Stimulated activated CD8-positive, alpha-beta memory T cell treated with anti-CD3 and anti-CD28 coated beads, Interleukin-15, amount 100 ng/mL, for 1 hour (primary cell): ENCODE measurements around the gene PIAS4.

Experiments used
- DNase-seq: peaks from one replicate; pipeline ENCODE4 v3.0.0-alpha.2; 2020; ENCODE audit warnings: low read depth

The PIAS4 gene

DNA sequence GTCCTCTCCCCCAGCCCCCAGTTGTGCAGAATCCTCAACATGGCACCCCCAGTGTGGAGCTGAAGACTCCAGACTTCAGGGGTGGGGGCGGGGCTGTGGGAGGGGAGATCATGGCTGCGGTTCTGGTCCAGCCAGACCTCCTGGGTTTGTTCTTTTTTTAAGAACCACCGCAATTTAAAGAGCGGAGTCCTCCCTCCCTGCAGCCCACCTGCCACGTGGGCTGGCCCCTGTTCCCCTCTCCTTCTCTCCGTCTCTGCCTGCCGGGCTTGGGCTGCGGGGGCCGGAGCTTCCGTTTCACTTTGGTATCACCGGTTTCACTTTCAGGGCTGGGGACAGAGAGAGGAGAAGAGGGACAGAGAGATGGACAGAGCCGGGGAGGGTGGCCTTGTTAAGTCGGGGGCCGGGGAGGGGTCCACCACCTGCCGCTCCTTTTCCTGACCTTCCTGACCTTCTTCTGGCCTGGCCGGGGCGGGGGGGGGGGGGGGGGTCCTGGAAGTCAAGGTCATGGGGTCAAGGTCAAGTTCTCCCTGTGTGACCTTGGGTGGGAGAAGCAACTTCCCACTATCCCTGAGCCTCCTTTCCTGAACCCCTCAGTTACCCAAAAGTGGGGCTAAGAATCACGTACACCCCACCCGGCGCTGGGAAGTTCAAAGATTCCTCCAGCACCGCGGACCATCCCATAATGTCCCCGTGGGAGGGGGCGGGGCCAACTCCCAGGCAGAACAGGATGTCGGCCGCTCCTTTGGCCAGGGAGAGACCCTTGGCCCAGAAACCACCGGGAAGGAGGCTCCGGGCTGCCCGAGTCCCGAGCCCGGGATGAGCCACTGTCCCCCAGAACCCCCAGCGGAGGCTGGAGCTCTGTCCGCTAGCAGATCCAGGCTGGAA is 70.5 kb downstream of the PIAS4 start:
- DNase-seq = no peak

- no peak for DNase-seq
These were observed 72.9 kb downstream of the PIAS4 start for GRCh38 chr19:4080473-4080872.

- no peak for DNase-seq
These were observed 74.0 kb downstream of the PIAS4 start for GRCh38 chr19:4081441-4082129.

- DNase-seq = no peak
These were observed 74.6 kb downstream of the PIAS4 start for GRCh38 chr19:4082172-4082571.

- DNase-seq = no peak
These were observed 76.4 kb downstream of the PIAS4 start for GRCh38 chr19:4083677-4084546.

GRCh38 chr19:4084547-4084877 is 77.0 kb downstream of the PIAS4 start:
- no peak for DNase-seq

GRCh38 chr19:4086411-4086867 is 78.9 kb downstream of the PIAS4 start:
- DNase-seq = no peak

GRCh38 chr19:4087787-4088679 is 80.5 kb downstream of the PIAS4 start:
- DNase-seq = no peak

- no peak for DNase-seq
These were observed 81.4 kb downstream of the PIAS4 start for GRCh38 chr19:4088975-4089374.
